ENCODE data around the gene ELMOD3.
"Not testable (repeated sequence)": the region's sequence is repeated elsewhere in the genome, so short reads cannot be mapped to it uniquely, and the experiment has no call there.

The ELMOD3 gene

GRCh38 chr2:85329181-85329651 is 25.4 kb upstream of the ELMOD3 start:
- no peak for DNase-seq (ENCODE audit: low read depth)

- DNase-seq (ENCODE audit: low read depth), result not testable (repeated sequence)
Observed at GRCh38 chr2:85329701-85330100, 24.9 kb upstream of the ELMOD3 start.

- DNase-seq (ENCODE audit: low read depth), result no peak
Observed at GRCh38 chr2:85330839-85331636, 23.5 kb upstream of the ELMOD3 start.

GRCh38 chr2:85333877-85334276 is 20.7 kb upstream of the ELMOD3 start:
- DNase-seq (ENCODE audit: low read depth), result not testable (repeated sequence)

- no peak for DNase-seq (ENCODE audit: low read depth)
Observed at GRCh38 chr2:85334928-85335327, 19.6 kb upstream of the ELMOD3 start.

- DNase-seq (ENCODE audit: low read depth), result no peak
Observed at GRCh38 chr2:85340034-85340892, 14.3 kb upstream of the ELMOD3 start.

- no peak for DNase-seq (ENCODE audit: low read depth)
Observed at GRCh38 chr2:85341269-85342029, 13.1 kb upstream of the ELMOD3 start.

GRCh38 chr2:85342156-85342555 is 12.4 kb upstream of the ELMOD3 start:
- DNase-seq (ENCODE audit: low read depth), result no peak

GRCh38 chr2:85343207-85343895 is 11.2 kb upstream of the ELMOD3 start:
- not testable (repeated sequence) for DNase-seq (ENCODE audit: low read depth)

- no peak for DNase-seq (ENCODE audit: low read depth)
Observed at GRCh38 chr2:85344356-85344954, 10.1 kb upstream of the ELMOD3 start.

GRCh38 chr2:85347599-85347998 is 7.0 kb upstream of the ELMOD3 start:
- no peak for DNase-seq (ENCODE audit: low read depth)

GRCh38 chr2:85353876-85354285 is 688 bp upstream of the ELMOD3 start:
- DNase-seq (ENCODE audit: low read depth), result no peak

GRCh38 chr2:85355073-85355410 is 473 bp downstream of the ELMOD3 start:
- DNase-seq (ENCODE audit: low read depth), result no peak

GRCh38 chr2:85355521-85355920 is 952 bp downstream of the ELMOD3 start:
- DNase-seq (ENCODE audit: low read depth), result no peak

GRCh38 chr2:85356186-85356585 is 1.6 kb downstream of the ELMOD3 start:
- no peak for DNase-seq (ENCODE audit: low read depth)

GRCh38 chr2:85357736-85358135 is 3.2 kb downstream of the ELMOD3 start:
- no peak for DNase-seq (ENCODE audit: low read depth)

GRCh38 chr2:85362653-85363387 is 8.3 kb downstream of the ELMOD3 start:
- DNase-seq (ENCODE audit: low read depth), result not testable (repeated sequence)

GRCh38 chr2:85367180-85367579 is 12.6 kb downstream of the ELMOD3 start:
- no peak for DNase-seq (ENCODE audit: low read depth)

GRCh38 chr2:85368921-85369320 is 14.4 kb downstream of the ELMOD3 start:
- no peak for DNase-seq (ENCODE audit: low read depth)

GRCh38 chr2:85369500-85369899 is 14.9 kb downstream of the ELMOD3 start:
- no peak for DNase-seq (ENCODE audit: low read depth)

GRCh38 chr2:85371045-85371444 is 16.5 kb downstream of the ELMOD3 start:
- no peak for DNase-seq (ENCODE audit: low read depth)

All from T-helper 22 cell (primary cell).